GM12865 (cell line): Measurements from ENCODE around the gene RASGRP4.

Source experiments
- DNase-seq: peaks from one replicate; pipeline ENCODE4 v3.0.0; 2010; ENCODE audit warnings: low read depth
- H3K4me3 ChIP-seq: 2 replicates; pipeline ENCODE4 v1.5.1; 2011; ENCODE audit warnings: mild to moderate bottlenecking, low read depth, low read length, control low read depth
- TF ChIP-seq, protein P1 (sequence below): IDR thresholded peaks from 2 replicates; pipeline ENCODE4 v1.5.1; 2011; ENCODE audit warnings: low read length, control low read depth, low read depth, inconsistent platforms; ENCODE audit not compliant: insufficient read depth; ENCODE audit errors: missing control alignments

RASGRP4 gene

DNA sequence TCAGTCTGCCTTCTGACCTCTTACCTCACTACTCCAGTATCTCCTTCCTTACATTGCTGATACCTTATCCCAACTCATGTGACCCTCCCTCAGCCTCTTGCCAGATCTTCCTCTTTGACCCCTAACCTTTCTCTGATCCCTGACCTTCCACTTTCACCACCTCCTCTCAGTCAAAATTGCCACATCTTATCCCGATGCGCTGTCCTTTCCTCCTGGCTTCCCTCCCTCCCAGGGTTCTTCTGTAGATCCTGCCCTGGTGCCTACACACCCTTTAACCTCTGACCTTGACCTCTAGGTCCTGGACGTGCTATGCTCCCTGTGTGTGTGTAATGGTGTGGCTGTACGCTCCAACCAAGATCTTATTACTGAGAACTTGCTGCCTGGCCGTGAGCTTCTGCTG is 31.2 kb upstream of the RASGRP4 start:
- DNase-seq, result no peak
- TF ChIP-seq, protein P1, sequence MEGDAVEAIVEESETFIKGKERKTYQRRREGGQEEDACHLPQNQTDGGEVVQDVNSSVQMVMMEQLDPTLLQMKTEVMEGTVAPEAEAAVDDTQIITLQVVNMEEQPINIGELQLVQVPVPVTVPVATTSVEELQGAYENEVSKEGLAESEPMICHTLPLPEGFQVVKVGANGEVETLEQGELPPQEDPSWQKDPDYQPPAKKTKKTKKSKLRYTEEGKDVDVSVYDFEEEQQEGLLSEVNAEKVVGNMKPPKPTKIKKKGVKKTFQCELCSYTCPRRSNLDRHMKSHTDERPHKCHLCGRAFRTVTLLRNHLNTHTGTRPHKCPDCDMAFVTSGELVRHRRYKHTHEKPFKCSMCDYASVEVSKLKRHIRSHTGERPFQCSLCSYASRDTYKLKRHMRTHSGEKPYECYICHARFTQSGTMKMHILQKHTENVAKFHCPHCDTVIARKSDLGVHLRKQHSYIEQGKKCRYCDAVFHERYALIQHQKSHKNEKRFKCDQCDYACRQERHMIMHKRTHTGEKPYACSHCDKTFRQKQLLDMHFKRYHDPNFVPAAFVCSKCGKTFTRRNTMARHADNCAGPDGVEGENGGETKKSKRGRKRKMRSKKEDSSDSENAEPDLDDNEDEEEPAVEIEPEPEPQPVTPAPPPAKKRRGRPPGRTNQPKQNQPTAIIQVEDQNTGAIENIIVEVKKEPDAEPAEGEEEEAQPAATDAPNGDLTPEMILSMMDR, result no peak
- H3K4me3 ChIP-seq, result no peak overlapping the region

DNA sequence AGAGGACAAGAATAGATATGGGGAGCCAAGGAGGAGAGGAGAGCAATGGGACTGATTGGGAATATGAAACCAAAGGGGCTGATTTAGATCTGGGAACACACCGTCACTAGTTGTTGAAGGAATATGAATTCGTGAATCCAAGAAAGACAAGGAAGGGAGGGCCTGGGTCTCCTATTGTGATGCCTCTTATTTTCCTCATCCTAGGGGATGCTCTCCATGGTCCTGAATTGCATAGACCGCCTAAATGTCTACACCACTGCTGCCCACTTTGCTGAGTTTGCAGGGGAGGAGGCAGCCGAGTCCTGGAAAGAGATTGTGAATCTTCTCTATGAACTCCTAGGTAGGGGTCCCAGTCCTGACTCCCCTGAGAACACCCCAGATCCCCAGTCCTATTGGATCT is 29.0 kb upstream of the RASGRP4 start:
- TF ChIP-seq, protein P1, result no peak
- no peak for DNase-seq
- no peak overlapping the region for H3K4me3 ChIP-seq

DNA sequence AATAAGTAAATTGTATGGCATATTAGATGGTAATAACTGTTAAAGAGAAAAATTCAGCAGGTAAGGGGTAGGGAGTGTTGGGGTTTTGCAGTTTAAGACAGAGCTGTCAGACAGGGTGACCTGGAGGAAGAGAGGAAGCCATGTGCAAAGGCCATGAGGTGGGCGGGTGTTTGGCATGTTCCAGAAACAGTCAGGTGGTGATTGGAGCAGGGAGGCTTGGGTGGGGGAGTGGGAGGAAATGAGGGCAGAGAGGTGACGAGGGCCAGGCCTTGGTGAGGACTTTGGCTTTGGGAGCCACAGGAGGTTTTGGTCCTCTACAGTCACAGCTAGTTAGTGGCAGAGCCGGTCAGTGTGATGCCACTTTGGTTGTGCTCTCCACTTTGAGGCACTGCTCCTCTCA is 27.6 kb upstream of the RASGRP4 start:
- TF ChIP-seq, protein P1, result no peak
- H3K4me3 ChIP-seq, result no peak overlapping the region
- DNase-seq, result no peak

DNA sequence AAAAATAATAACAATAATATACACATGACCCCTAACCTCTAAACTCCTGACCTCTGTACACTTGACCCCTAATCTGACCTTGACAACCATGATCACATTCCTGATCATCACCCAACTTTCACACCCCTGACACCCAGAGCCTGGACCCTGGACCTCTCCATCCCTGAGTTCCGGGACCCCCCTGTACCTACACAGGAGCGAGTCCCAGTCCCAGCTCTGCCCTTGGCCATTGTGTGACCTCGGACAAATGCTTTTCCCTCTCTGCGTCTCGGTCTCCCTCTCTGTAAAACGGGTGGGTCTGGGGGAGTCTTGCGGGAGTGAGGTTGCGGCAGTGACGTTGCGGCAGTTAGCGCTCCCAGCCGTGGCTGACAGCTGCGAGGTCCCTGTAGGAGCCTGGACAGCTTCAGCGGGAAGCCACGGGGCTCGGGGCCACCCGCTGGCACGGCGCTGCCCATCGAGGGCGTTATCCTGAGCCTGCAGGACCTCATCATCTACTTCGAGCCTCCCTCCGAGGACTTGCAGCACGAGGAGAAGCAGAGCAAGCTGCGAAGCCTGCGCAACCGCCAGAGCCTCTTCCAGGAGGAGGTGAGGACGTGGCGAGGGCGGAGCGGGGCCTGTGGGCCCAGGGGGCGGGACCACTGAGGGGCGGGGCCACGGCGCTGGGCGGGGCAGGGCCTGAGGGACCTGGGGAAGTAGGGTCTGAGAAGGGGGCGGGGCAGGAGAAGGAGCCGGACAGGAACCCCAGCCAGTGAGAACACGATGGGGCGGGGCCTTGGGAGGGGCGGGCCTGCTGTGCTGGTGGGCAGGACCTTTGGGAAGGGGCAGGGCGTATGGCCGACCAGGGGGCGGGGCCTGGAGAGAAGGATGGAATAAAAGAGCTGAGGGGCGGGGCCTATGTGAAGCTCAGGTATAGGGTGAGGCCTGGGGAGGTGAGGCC is 26.7 kb upstream of the RASGRP4 start:
- TF ChIP-seq, protein P1, result no peak
- H3K4me3 ChIP-seq, result no peak overlapping the region
- DNase-seq, result peak; percentile 46

DNA sequence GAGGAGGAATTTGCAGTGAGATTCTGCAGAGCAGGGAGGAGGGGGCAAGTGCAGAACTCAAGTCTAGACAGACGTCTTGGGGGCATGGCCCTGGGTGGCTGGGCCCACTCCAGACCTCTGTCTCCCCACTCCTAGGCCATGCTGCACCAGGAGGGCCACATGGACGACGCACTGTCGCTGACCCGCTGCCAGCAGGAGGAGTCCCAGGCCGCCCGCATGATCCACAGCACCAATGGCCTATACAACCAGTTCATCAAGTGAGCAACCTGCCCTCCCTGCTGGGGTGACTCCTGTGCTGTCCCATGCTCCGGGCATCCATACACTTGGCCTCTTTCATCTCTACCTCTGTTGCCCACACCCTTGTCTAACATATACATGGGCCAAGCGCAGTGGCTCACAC is 25.6 kb upstream of the RASGRP4 start:
- TF ChIP-seq, protein P1, result no peak
- no peak overlapping the region for H3K4me3 ChIP-seq
- no peak for DNase-seq

DNA sequence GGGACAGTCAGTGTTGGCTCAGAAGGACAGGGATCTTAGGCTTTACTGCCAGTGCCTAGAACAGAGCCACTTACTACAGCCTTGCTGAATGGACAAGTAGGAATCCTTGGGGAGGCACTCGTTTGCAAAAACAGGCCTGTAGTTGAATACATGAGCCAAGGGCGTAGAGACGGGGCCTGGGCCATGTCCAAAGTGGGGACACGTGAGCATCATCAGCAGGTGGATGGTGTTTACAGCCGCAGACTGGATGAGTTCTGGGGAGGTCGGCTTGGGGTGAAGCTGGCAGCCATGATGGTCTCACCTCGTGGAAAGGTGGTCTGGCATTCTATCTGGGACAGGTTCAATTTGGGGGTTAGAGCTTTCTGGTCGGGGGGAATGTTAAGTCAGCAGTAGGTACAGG is 25.0 kb upstream of the RASGRP4 start:
- no peak overlapping the region for H3K4me3 ChIP-seq
- TF ChIP-seq, protein P1, result no peak
- DNase-seq, result no peak

DNA sequence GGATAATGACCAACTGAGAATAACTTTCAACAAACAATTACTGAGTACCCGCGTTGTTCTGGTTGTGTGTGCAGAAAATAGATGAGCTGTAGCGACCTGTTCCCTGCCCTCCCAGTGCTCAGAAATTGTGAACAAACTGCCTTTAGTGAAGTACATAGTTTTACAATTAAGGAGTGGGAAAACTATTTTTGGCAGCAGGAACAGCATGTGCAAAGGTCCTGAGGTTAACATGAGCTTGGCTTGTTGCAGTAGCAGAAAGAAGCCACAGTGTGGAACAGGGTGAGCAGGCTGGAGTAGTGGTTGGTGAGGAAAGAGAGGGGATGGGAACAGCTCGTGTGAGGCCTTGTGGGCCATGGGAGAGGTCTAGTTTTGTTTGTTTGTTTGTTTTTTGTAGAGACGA is 23.5 kb upstream of the RASGRP4 start:
- TF ChIP-seq, protein P1, result no peak
- DNase-seq, result no peak
- H3K4me3 ChIP-seq, result no peak overlapping the region
